ENCODE measurements around the gene ZMYND10.

Gene ZMYND10

GRCh38 chr3:50369012-50369670, 23.6 kb upstream of the ZMYND10 start:
- no peak for DNase-seq

GRCh38 chr3:50365842-50366220, 20.3 kb upstream of the ZMYND10 start:
- no peak for DNase-seq

- peak; percentile 80 to 94 (median 86) for DNase-seq
These were observed 19.7 kb upstream of the ZMYND10 start for GRCh38 chr3:50365080-50365841.

GRCh38 chr3:50364573-50365079, 19.1 kb upstream of the ZMYND10 start:
- no peak for DNase-seq

DNA sequence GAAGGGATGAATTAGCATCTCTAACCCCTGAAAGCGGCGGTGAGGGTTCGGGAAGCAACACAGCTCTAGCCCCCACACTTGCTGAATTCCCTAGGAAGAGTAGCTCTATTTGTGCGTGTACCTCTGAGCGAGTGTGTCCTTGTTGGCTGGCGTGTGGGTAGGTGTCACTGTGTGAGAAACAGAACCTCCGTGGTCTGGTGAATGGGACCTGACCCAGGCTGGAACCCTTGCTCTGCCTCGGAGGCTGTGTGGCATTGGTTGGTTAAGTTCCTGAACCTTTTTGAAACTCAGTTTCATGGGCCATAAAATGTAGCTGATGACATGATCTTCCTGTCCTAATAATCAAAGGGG, 14.2 kb upstream of the ZMYND10 start:
- DNase-seq, result no peak

DNA sequence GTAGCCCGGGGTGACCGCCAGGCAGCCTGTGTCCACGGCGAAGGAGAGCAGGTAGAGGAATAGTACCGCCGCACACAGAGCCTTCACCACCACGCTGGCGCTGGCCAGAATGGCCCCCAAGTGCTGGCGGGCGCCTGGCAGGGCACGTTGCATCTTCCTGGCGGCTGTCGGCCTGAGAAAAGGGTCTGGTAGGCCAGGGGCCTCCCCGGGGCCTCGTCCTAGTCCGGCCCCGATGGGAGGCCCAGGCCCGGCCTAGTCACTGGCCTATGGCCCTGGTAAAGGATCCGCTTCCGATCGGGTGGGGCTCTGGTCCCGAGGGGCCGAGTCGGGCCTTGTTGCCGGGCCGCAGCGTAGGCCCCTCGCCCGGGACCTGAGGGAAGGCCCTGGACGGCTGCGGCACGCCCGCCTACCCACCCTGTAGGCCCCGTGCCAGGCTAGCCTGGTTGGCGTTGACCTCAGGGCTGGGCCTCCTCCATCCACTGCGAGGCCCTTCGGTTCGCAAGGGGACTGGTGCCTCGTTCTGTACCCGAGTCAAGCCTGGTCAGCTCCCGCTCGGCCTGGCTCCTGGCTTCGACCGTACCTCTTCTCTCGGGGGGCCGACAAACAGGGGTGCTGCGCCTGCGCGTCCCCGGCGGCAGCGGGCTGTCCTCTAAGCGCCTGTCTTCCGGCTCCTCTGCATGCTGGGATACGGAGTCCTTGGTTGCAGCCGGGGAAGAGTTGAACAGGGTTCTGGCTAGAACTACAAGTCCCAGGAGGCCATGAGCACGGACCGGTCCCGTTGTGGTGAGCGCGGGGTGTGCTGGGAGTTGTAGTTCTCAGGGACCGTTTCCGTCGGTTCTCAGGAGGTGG, 13.6 kb upstream of the ZMYND10 start, which contains the start of gene TMEM115:
Gene TMEM115 (minus strand): TSS at position 611 of the 849 bp plus-strand sequence. CDS start 458 bp downstream, at position 153.
- peak; percentile 75 to 87 (median 81) for DNase-seq

GRCh38 chr3:50358355-50358910, 12.9 kb upstream of the ZMYND10 start:
- no peak for DNase-seq

DNA sequence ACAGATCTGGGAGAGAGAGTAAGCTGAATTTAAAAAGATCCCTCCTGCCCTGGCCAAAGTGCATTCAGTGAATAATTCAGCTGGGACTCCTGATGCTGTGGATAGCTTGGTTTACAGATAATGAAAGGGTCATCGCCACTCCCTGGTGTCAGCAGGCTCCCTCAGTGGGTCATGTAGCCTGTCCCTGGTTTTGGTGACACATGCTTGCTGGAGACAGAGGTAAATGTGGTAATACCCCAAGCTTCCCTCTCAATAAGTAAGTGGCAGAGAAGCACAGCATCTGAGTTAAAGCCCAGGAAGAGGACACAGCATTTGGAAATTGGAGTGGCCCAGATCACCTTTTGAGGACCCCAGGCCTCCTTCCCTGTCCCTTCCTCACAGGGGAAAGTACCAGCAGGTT, 11.9 kb upstream of the ZMYND10 start:
- no peak for DNase-seq

DNA sequence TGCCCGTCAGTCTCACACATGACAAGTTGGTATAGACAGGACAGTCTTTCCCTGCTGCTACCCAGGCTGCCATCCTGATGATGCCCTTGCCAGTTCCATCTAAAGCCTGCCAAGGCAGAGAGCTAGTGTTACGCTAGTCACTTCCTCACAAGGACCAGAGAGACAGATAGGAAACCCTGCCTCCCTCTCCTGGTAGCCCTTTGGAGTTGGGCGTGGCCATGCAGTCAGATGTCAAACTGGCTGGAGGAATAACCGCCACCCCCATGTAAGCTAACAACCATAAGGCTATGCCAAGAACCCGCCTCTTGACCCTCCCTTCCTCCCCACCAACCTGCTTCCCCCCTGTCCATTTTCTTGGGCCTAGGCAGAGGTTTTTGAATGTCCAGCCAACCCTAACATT, 11.0 kb upstream of the ZMYND10 start:
- no peak for DNase-seq

- no peak for DNase-seq
These were observed 10.5 kb upstream of the ZMYND10 start for GRCh38 chr3:50355829-50356552.

- DNase-seq, result no peak
These were observed 9.3 kb upstream of the ZMYND10 start for GRCh38 chr3:50354850-50355249.

- DNase-seq, result no peak
These were observed 8.7 kb upstream of the ZMYND10 start for GRCh38 chr3:50354186-50354764.

GRCh38 chr3:50353245-50354004, 7.9 kb upstream of the ZMYND10 start:
- no peak for DNase-seq

- DNase-seq, result no peak
These were observed 7.2 kb upstream of the ZMYND10 start for GRCh38 chr3:50352781-50353180.

- DNase-seq, result no peak
These were observed 5.8 kb upstream of the ZMYND10 start for GRCh38 chr3:50351323-50351697.

DNA sequence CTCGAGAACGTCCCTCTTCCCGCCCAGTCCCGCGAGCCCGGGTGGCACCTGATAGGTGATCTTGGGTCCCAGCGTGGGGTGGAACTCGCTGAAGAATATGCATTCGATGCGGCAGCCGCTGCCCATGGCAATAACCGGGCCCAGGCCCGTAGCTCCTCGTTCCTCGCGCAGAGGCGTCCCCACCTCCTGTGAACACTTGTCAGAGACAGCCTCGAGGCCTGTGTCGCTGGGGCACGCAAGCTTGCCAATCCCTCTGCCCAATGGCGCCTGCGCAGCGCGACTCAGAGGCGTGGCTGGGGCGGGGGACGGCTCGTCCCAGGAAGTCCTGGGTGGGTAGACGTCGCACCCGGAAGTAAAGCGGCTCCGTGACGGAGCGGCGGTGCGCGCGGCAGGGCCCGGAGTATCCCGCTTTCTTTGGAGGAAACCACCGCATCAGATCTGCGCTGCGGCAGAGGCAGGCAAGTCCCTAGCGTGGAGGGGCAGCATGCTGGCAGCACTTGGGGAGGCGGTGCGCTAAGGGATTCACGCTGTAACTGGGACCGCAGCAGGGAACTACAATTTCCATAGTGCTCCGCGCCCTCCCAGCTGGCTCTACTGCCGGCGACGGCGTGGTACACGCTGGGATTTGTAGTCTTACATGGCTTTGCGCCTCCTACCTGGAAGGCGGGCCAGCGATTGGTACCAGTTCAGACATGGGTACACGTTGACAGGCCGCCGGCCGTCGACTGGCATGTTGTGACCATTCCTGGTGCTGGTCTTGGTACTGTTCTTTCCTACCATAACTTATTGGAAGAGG, 5.2 kb upstream of the ZMYND10 start, which contains the start of the genes CYB561D2 and NPRL2:
Gene CYB561D2 (plus strand): TSS at position 336 of the 796 bp plus-strand sequence. CDS start 572 bp downstream, outside the sequence.
Gene NPRL2 (minus strand): TSS at position 249 of the 796 bp plus-strand sequence. CDS start 123 bp downstream, at position 126.
- DNase-seq, result peak; percentile 97 to 99 (median 98)

GRCh38 chr3:50350213-50350526, 4.6 kb upstream of the ZMYND10 start:
- DNase-seq, result no peak

- DNase-seq, result peak; percentile 17 to 60 (median 38)
These were observed 1.8 kb upstream of the ZMYND10 start for GRCh38 chr3:50347187-50347813.

DNA sequence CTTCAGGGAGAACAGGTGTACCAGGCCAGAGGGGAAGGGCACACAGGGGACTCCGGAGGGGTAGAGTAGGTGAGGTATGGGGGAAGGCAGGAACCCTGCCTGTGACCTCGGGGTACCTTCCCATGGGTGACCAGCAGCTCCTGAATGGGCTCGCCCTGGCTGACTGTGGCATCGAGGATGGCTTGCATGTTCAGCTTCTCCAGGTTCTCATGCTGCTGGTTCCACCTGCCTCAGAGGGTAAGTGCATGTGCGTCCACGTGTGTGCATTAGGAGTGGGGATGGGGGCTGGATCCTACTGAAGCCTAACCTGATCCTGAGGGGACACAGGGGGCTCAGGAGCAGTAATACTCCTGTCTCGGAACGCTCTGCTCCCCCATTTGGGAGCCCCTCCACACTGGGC, 524 bp downstream of the ZMYND10 start:
- DNase-seq, result no peak

Measured in activated naive CD4-positive, alpha-beta T cell (primary cell).